IMR-90 (cell line): ENCODE measurements around the gene IL21R.

Source experiments
- CEBPB ChIP-seq: IDR thresholded peaks from 2 replicates; pipeline ENCODE4 v1.6.1; 2012; ENCODE audit warnings: low read depth, low read length, improper control_type of control experiment
- CTCF ChIP-seq: conservative IDR thresholded peaks from 2 replicates; pipeline ENCODE4 v1.5.1; 2012; ENCODE audit warnings: mild to moderate bottlenecking, low read depth, low read length, improper control_type of control experiment
- FOS ChIP-seq: fragments of 150-350 bp; IDR thresholded peaks from 2 replicates; pipeline ENCODE4 v1.6.1; 2016; ENCODE audit warnings: low read depth, low read length
- POLR2A ChIP-seq: IDR thresholded peaks from 2 replicates; pipeline ENCODE4 v1.6.1; 2012; ENCODE audit warnings: mild to moderate bottlenecking, low read depth, low read length
- RAD21 ChIP-seq: IDR thresholded peaks from 2 replicates; pipeline ENCODE4 v1.6.1; 2012; ENCODE audit warnings: low read length, improper control_type of control experiment
- RFX5 ChIP-seq: IDR thresholded peaks from 2 replicates; pipeline ENCODE4 v1.8.0; 2012; ENCODE audit warnings: low read depth, mild to moderate bottlenecking, low read length, moderate library complexity

- no peak for TF ChIP-seq CTCF
- no peak for TF ChIP-seq POLR2A
- TF ChIP-seq FOS: no peak
- no peak for TF ChIP-seq RFX5
- no peak for TF ChIP-seq RAD21
- no peak for TF ChIP-seq CEBPB
Measured at GRCh38 chr16:27381236-27381635, 20.7 kb upstream of the IL21R start.
